K562 (cell line): ENCODE data around the gene CENPE. TPM values are rescaled to one million over a fixed set of nuclear protein-coding genes. Genes with fewer than 3 reads are reported as not detected.

Experiments
- CBFA2T3 ChIP-seq: fragments of 450-650 bp; IDR thresholded peaks from 2 replicates; pipeline ENCODE4 v1.6.1; 2017
- L3MBTL2 ChIP-seq: fragments of 450-650 bp; IDR thresholded peaks from 2 replicates; pipeline ENCODE4 v1.6.1; 2016; ENCODE audit warnings: mild to moderate bottlenecking, moderate library complexity
- MITF ChIP-seq: IDR thresholded peaks from 2 replicates; pipeline ENCODE4 v1.6.1; 2014; ENCODE audit warnings: antibody characterized with exemption
- MNT ChIP-seq, 2 experiments: fragments of 450-650 bp; conservative IDR thresholded peaks; 2 replicates each; pipeline ENCODE4 v1.6.1; 2017; ENCODE audit warnings: mild to moderate bottlenecking in 2 of 2, moderate library complexity in 2 of 2
- MYC ChIP-seq, 2 experiments: fragments of 250-450 bp in 1 of 2; sonication (Bioruptor Pico) in 1 of 2; IDR thresholded peaks; 2 replicates each; pipeline versions ENCODE4 v1.5.1 to v1.6.1; 2012 to 2021; ENCODE audit warnings: low read depth in 2 of 2, borderline replicate concordance in 1 of 2, improper control_type of control experiment in 1 of 2, low read length in 1 of 2, mild to moderate bottlenecking in 1 of 2, moderate library complexity in 1 of 2
- POLR3G ChIP-seq: IDR thresholded peaks from 2 replicates; pipeline ENCODE4 v1.6.1; 2011; ENCODE audit not compliant: insufficient read length, insufficient replicate concordance; ENCODE audit errors: extremely low read depth
- RAD21 ChIP-seq, 2 experiments: fragments of 250-450 bp in 1 of 2; fragments of 450-650 bp in 1 of 2; sonication (Bioruptor Pico) in 1 of 2; formaldehyde crosslinking in 1 of 2; IDR thresholded peaks in 1 of 2; conservative IDR thresholded peaks in 1 of 2; 2 replicates each; pipeline versions ENCODE4 v1.4.0 to v1.8.0; 2020 to 2022; ENCODE audit warnings: mild to moderate bottlenecking in 2 of 2, moderate library complexity in 1 of 2
- RAD51 ChIP-seq: fragments of 450-650 bp; IDR thresholded peaks from 2 replicates; pipeline ENCODE4 v1.7.1; 2016; ENCODE audit warnings: low read depth, mild to moderate bottlenecking, borderline replicate concordance
- SREBF1 ChIP-seq: fragments of 150-350 bp; IDR thresholded peaks from 2 replicates; pipeline ENCODE4 v1.6.1; 2014; ENCODE audit warnings: antibody characterized with exemption, low read depth, low read length, borderline replicate concordance
- STAT5A ChIP-seq: IDR thresholded peaks from 2 replicates; pipeline ENCODE4 v1.6.1; 2012; ENCODE audit warnings: low read length, inconsistent platforms, borderline replicate concordance
- STAT6 ChIP-seq: sonication (generic); formaldehyde crosslinking; IDR thresholded peaks from 2 replicates; pipeline ENCODE4 v1.8.1; 2023; ENCODE audit warnings: mild to moderate bottlenecking, missing genetic modification reagents
- TRIM25 ChIP-seq: fragments of 450-650 bp; IDR thresholded peaks from 2 replicates; pipeline ENCODE4 v1.7.0; 2016; ENCODE audit warnings: borderline replicate concordance
- YY1 ChIP-seq, 3 experiments: IDR thresholded peaks; 2 replicates each; pipeline ENCODE4 v1.6.1; 2011; ENCODE audit warnings: low read length in 2 of 3, mild to moderate bottlenecking in 2 of 3, moderate library complexity in 2 of 3, borderline replicate concordance in 1 of 3, control low read depth in 1 of 3, low read depth in 1 of 3; ENCODE audit not compliant: insufficient read depth in 3 of 3, insufficient replicate concordance in 2 of 3, control insufficient read depth in 1 of 3, insufficient read length in 1 of 3; ENCODE audit errors: extremely low read depth in 1 of 3
- ZBTB12 ChIP-seq: fragments of 250-450 bp; sonication (Bioruptor Pico); IDR thresholded peaks from 2 replicates; pipeline ENCODE4 v1.4.0; 2020
- ZKSCAN8 ChIP-seq: fragments of 200-800 bp; sonication (Bioruptor generic); IDR thresholded peaks from 2 replicates; pipeline ENCODE4 v1.6.1; 2016; ENCODE audit warnings: missing genetic modification characterization, missing compliant biosample characterization
- ZNF23 ChIP-seq: fragments of 250-450 bp; sonication (Bioruptor Pico); IDR thresholded peaks from 2 replicates; pipeline ENCODE4 v1.4.0; 2020; ENCODE audit warnings: mild to moderate bottlenecking
- polyA plus RNA-seq, 8 experiments: library from polyadenylated mRNA; depleted of rRNA in 4 of 8; stranded (reverse) in 5 of 8; unstranded in 3 of 8; fragments of >200 nt; fragmentation: Nextera tagmentation in 2 of 8; fragmentation: Illumina TruSeq in 1 of 8; extraction: Ambion mirVana in 2 of 8; extraction: Trizol in 1 of 8; gene quantifications; 2 replicates each; pipeline versions ENCODE4 v1.2.1 to v1.2.3, GENCODE V29; 2011 to 2014; ENCODE audit warnings: inconsistent platforms in 1 of 8, missing spikeins in 1 of 8
- total RNA-seq, 7 experiments: library from RNA; depleted of rRNA in 6 of 7; stranded (reverse); fragments of >200 nt in 6 of 7; fragmentation: Illumina TruSeq in 2 of 7; extraction: Trizol in 2 of 7; gene quantifications; 2 replicates each; pipeline versions ENCODE4 v1.2.1 to v1.2.3, GENCODE V29; 2011 to 2021; ENCODE audit warnings: low replicate concordance in 1 of 7

Gene CENPE
- total and polyA plus RNA-seq, 9 of the 15 experiments (the other 6 are each of a cell fraction or from before 2014, with no cell fraction given): 9.9 to 53.2 (median 27.4) TPM

- TF ChIP-seq TRIM25 (no peak), ZKSCAN8 (CRISPR knock-in tag) (no peak), MITF (no peak), STAT5A (no peak), L3MBTL2 (peak; percentile 67), STAT6 (CRISPR knock-in tag) (no peak), YY1 (IDR thresholded peaks at IDR 0.05; ENCODE audit: borderline replicate concordance in 1 of 3, control insufficient read depth in 1 of 3, extremely low read depth in 1 of 3, insufficient read depth in 3 of 3, insufficient read length in 1 of 3, insufficient replicate concordance in 2 of 3, low read depth in 1 of 3, low read length in 2 of 3) (peak in 1 of 3 experiments; percentile 0), CBFA2T3 (no peak), MNT (conservative IDR thresholded peaks at IDR 0.05) (peak in 1 of 2 experiments; percentile 30; a peak in 1 of 4 replicates), RAD51 (peak; percentile 67), SREBF1 (no peak), MYC (IDR thresholded peaks at IDR 0.05; ENCODE audit: low read depth, low read length) (0 out of 2 replicates have a peak, but pooled peaks have one; percentile 21), MYC (CRISPR knock-in tag; IDR thresholded peaks at IDR 0.05; ENCODE audit: borderline replicate concordance, low read depth) (no peak), ZBTB12 (CRISPR knock-in tag) (no peak), ZNF23 (CRISPR knock-in tag) (no peak), RAD21 (CRISPR knock-in tag; conservative IDR thresholded peaks at IDR 0.05 in 1 of 2, IDR thresholded peaks at IDR 0.05 in 1 of 2) (peak; percentile 41 to 69; a peak in 3 of 4 replicates), POLR3G (no peak)
Observed at GRCh38 chr4:103207673-103208072, 9.5 kb upstream of the CENPE start (continued).
